ENCODE measurements around the gene PEX13. TPM values are rescaled to one million over a fixed set of nuclear protein-coding genes. Genes with fewer than 3 reads are reported as not detected.
"Not testable (repeated sequence)": the region's sequence is repeated elsewhere in the genome, so short reads cannot be mapped to it uniquely, and the experiment has no call there.

The PEX13 gene
- total RNA-seq, 1 donor from 2014 or later = 28.8 TPM

DNA sequence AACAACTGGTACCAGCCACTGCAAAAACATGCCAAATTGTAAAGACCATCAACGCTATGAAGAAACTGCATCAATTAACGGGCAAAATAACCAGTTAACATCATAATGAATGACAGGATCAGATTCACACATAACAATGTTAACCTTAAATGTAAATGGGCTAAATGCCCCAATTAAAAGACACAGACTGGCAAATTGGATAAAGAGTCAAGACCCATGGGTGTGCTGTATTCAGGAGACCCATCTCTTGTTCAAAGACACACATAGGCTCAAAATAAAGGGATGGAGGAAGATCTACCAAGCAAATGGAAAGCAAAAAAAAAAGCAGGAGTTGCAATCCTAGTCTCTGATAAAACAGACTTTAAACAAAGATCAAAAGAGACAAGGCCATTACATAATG is 19.1 kb downstream of the PEX13 start:
- Mint-ChIP-seq H3K9me3 (ENCODE audit: unreplicated experiment) (peaks cover 23% of the 10 kb centered on the region), H3K36me3 (ENCODE audit: low read depth, unreplicated experiment) (peaks cover 47% of the 10 kb centered on the region)
- not testable (repeated sequence) for H3K27ac ChIP-seq (ENCODE audit: low read depth, low read length); H3K4me1 ChIP-seq (ENCODE audit: insufficient read depth, low read length); FAIRE-seq; H3K4me3 Mint-ChIP-seq (ENCODE audit: unreplicated experiment); H3K9me3 ChIP-seq (ENCODE audit: insufficient read depth, low read depth, low read length); H3K27me3 Mint-ChIP-seq (ENCODE audit: low read depth, unreplicated experiment); H3K4me2 ChIP-seq (ENCODE audit: low read length); H3K79me2 ChIP-seq (ENCODE audit: insufficient read depth, low read length); DNase-seq (ENCODE audit: low read depth); H4K20me1 ChIP-seq (ENCODE audit: insufficient read depth, low read length); H3K9ac ChIP-seq (ENCODE audit: low read length); H3K27me3 ChIP-seq (ENCODE audit: insufficient read depth, low read length); H3K27ac Mint-ChIP-seq (ENCODE audit: unreplicated experiment); H2AFZ ChIP-seq (ENCODE audit: low read depth, low read length); H3K4me3 ChIP-seq (ENCODE audit: insufficient read depth, low read depth, low read length); H3K4me1 Mint-ChIP-seq (ENCODE audit: low read depth, unreplicated experiment)
- peaks cover 15% of the 10 kb centered on the region for H3K36me3 ChIP-seq (ENCODE audit: insufficient read depth, low read length)

DNA sequence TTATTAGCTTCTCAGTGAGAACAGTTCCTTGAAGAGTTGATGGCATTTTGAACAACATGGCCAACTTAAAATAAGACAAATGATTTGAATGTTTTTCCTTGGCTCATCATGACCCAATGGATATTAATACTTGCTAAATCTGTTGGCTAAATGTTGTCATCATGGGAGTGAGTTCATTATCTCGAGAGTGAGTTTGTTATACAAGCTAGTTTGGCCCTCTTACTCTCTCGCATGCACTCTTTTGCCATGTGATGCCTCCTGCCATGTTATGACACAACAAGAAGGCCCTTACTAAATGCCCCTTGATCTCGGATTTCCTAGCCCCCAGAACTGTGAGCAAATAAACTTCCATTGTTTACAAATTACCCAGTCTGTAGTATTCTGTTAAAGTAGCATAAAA is 25.3 kb downstream of the PEX13 start:
- TF ChIP-seq, protein P1, sequence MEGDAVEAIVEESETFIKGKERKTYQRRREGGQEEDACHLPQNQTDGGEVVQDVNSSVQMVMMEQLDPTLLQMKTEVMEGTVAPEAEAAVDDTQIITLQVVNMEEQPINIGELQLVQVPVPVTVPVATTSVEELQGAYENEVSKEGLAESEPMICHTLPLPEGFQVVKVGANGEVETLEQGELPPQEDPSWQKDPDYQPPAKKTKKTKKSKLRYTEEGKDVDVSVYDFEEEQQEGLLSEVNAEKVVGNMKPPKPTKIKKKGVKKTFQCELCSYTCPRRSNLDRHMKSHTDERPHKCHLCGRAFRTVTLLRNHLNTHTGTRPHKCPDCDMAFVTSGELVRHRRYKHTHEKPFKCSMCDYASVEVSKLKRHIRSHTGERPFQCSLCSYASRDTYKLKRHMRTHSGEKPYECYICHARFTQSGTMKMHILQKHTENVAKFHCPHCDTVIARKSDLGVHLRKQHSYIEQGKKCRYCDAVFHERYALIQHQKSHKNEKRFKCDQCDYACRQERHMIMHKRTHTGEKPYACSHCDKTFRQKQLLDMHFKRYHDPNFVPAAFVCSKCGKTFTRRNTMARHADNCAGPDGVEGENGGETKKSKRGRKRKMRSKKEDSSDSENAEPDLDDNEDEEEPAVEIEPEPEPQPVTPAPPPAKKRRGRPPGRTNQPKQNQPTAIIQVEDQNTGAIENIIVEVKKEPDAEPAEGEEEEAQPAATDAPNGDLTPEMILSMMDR (IDR thresholded peaks at IDR 0.05; ENCODE audit: insufficient read depth, low read depth, low read length) = no peak
- TF ChIP-seq EZH2 (IDR thresholded peaks at IDR 0.05; ENCODE audit: insufficient read depth, low read length) = no peak
- Histone ChIP-seq H3K27ac (ENCODE audit: low read depth, low read length) (no peak overlapping the region), H2AFZ (ENCODE audit: low read depth, low read length) (no peak overlapping the region), H3K36me3 (ENCODE audit: insufficient read depth, low read length) (peaks cover 15% of the 10 kb centered on the region), H3K9ac (ENCODE audit: low read length) (no peak overlapping the region), H3K4me1 (ENCODE audit: insufficient read depth, low read length) (no peaks in the 10 kb centered on the region), H4K20me1 (ENCODE audit: insufficient read depth, low read length) (peaks cover 8% of the 10 kb centered on the region), H3K27me3 (ENCODE audit: insufficient read depth, low read length) (no peaks in the 10 kb centered on the region), H3K4me3 (ENCODE audit: insufficient read depth, low read depth, low read length) (no peak overlapping the region), H3K9me3 (ENCODE audit: insufficient read depth, low read depth, low read length) (no peaks in the 10 kb centered on the region), H3K79me2 (ENCODE audit: insufficient read depth, low read length) (peaks cover 6% of the 10 kb centered on the region), H3K4me2 (ENCODE audit: low read length) (no peak overlapping the region)
- Mint-ChIP-seq H3K9me3 (ENCODE audit: unreplicated experiment) (peaks cover 3% of the 10 kb centered on the region), H3K4me3 (ENCODE audit: unreplicated experiment) (no peak overlapping the region), H3K4me1 (ENCODE audit: low read depth, unreplicated experiment) (no peaks in the 10 kb centered on the region), H3K36me3 (ENCODE audit: low read depth, unreplicated experiment) (peaks cover 3% of the 10 kb centered on the region), H3K27me3 (ENCODE audit: low read depth, unreplicated experiment) (no peaks in the 10 kb centered on the region), H3K27ac (ENCODE audit: unreplicated experiment) (no peak overlapping the region)
- FAIRE-seq (no peak), DNase-seq (ENCODE audit: low read depth) (no peak)

DNA sequence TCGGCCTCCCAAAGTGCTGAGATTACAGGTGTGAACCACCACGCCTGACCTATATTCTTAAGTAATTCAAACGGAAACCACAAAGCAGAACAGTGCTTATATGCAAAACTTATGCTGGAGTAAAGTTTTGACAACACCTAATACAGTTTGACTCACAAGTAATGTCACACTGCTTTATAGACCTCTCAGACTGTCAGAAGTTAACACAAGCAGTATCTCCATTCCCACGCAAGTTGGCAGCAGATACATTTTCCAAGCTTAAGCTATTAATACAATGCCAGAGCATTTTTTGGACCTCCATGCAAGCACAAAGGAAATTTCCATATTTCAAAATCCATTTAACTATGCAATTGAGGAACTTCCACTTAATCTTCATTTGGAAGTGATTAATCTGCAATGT is 27.1 kb downstream of the PEX13 start:
- no peaks in the 10 kb centered on the region for H3K9me3 Mint-ChIP-seq (ENCODE audit: unreplicated experiment)
- no peak for DNase-seq (ENCODE audit: low read depth)
- Histone ChIP-seq H3K36me3 (ENCODE audit: insufficient read depth, low read length) (peaks cover 28% of the 10 kb centered on the region), H3K4me2 (ENCODE audit: low read length) (no peak overlapping the region), H2AFZ (ENCODE audit: low read depth, low read length) (no peak overlapping the region), H3K4me1 (ENCODE audit: insufficient read depth, low read length) (no peaks in the 10 kb centered on the region), H4K20me1 (ENCODE audit: insufficient read depth, low read length) (peaks cover 8% of the 10 kb centered on the region), H3K27ac (ENCODE audit: low read depth, low read length) (no peak overlapping the region), H3K4me3 (ENCODE audit: insufficient read depth, low read depth, low read length) (no peak overlapping the region), H3K79me2 (ENCODE audit: insufficient read depth, low read length) (peaks cover 6% of the 10 kb centered on the region), H3K27me3 (ENCODE audit: insufficient read depth, low read length) (no peaks in the 10 kb centered on the region), H3K9me3 (ENCODE audit: insufficient read depth, low read depth, low read length) (no peaks in the 10 kb centered on the region), H3K9ac (ENCODE audit: low read length) (no peak overlapping the region)
- FAIRE-seq = no peak
- no peaks in the 10 kb centered on the region for H3K27me3 Mint-ChIP-seq (ENCODE audit: low read depth, unreplicated experiment)
- H3K36me3 Mint-ChIP-seq (ENCODE audit: low read depth, unreplicated experiment) = peaks cover 2% of the 10 kb centered on the region
- H3K4me3 Mint-ChIP-seq (ENCODE audit: unreplicated experiment) = no peak overlapping the region
- H3K27ac Mint-ChIP-seq (ENCODE audit: unreplicated experiment) = no peak overlapping the region
- H3K4me1 Mint-ChIP-seq (ENCODE audit: low read depth, unreplicated experiment) = no peaks in the 10 kb centered on the region
- no peak for TF ChIP-seq EZH2 (IDR thresholded peaks at IDR 0.05; ENCODE audit: insufficient read depth, low read length)
- TF ChIP-seq, protein P1 (IDR thresholded peaks at IDR 0.05; ENCODE audit: insufficient read depth, low read depth, low read length) = no peak
